GM12878 (cell line): ENCODE measurements around the gene HSPA12B. TPM values are rescaled to one million over a fixed set of nuclear protein-coding genes. Genes with fewer than 3 reads are reported as not detected.

Source experiments
- ATAC-seq: fragments of 200-7000 bp; cut with Tn5 transposase; 3 replicates; pipeline ENCODE4 v1.9.1; 2020; ENCODE audit warnings: mild to moderate bottlenecking, moderate library complexity
- BruUV-seq: library from RNA; stranded (reverse); fragments of 400-500 nt; replicated peaks from 2 replicates; lab custom pipeline; 2021; lab: Mats Ljungman, UMichigan
- CTCF ChIA-PET: fragments of 300-600 bp; sonication (Branson Sonifier 250); formaldehyde crosslinking; extraction: SDS; loops from one replicate; lab custom pipeline; 2021; ENCODE audit warnings: inconsistent platforms; lab: Yijun Ruan, JAX
- POLR2A ChIA-PET: fragments of 350-600 bp; formaldehyde crosslinking; extraction: SDS; loops from one replicate; lab custom pipeline; 2021; ENCODE audit warnings: inconsistent platforms; lab: Charles Lee
- RAD21 ChIA-PET: fragments of 300-600 bp; sonication (Branson Sonifier 250); formaldehyde crosslinking; loops from one replicate; lab custom pipeline; 2023; ENCODE audit warnings: antibody characterized with exemption; ENCODE audit not compliant: unreplicated experiment; lab: Charles Lee
- SMC1A ChIA-PET: fragments of 300-600 bp; sonication (Branson Sonifier 250); formaldehyde crosslinking; loops from one replicate; lab custom pipeline; 2023; ENCODE audit not compliant: unreplicated experiment, uncharacterized antibody; lab: Charles Lee
- DNase-seq: peaks from one replicate; pipeline ENCODE4 v3.0.0-alpha.2; 2011; ENCODE audit warnings: low read depth, low spot score
- FAIRE-seq: peaks from 3 replicates; lab custom pipeline; 2011; peaks lifted over from hg19 to GRCh38; lab: Jason Lieb, UNC
- H2AFZ ChIP-seq: 2 replicates; pipeline ENCODE4 v1.6.0; 2011; ENCODE audit warnings: low read depth, low read length, control low read depth; ENCODE audit not compliant: control insufficient read depth
- H3K27ac ChIP-seq: 2 replicates; pipeline ENCODE4 v1.5.1; 2011; ENCODE audit warnings: control low read depth; ENCODE audit not compliant: control insufficient read depth, insufficient read depth
- H3K27me3 ChIP-seq, 2 experiments: replicated peaks in 1 of 2; 2 replicates each; pipeline versions ENCODE4 v1.6.0 to v1.6.1; 2011; ENCODE audit warnings: low read length in 1 of 2; ENCODE audit not compliant: control insufficient read depth in 2 of 2, insufficient read depth in 2 of 2
- H3K36me3 ChIP-seq, 2 experiments: 2 replicates each; pipeline ENCODE4 v1.5.1; 2011; ENCODE audit warnings: low read length in 1 of 2; ENCODE audit not compliant: control insufficient read depth in 2 of 2, insufficient read depth in 2 of 2
- H3K4me1 ChIP-seq: 2 replicates; pipeline ENCODE4 v1.6.1; 2011; ENCODE audit warnings: mild to moderate bottlenecking, low read length, moderate library complexity, mixed read lengths; ENCODE audit not compliant: control insufficient read depth, insufficient read depth
- H3K4me2 ChIP-seq: 2 replicates; pipeline ENCODE4 v1.6.0; 2011; ENCODE audit warnings: control low read depth; ENCODE audit not compliant: control insufficient read depth, insufficient read depth
- H3K4me3 ChIP-seq: fragments of 200-600 bp; sonication (generic); 2 replicates; pipeline ENCODE4 v1.5.1; 2016
- H3K79me2 ChIP-seq: 2 replicates; pipeline ENCODE4 v1.6.0; 2011; ENCODE audit warnings: low read length; ENCODE audit not compliant: control insufficient read depth, insufficient read depth
- H3K9ac ChIP-seq: 2 replicates; pipeline ENCODE4 v1.8.0; 2011; ENCODE audit warnings: low read length, control low read depth, mixed read lengths; ENCODE audit not compliant: control insufficient read depth, insufficient read depth
- H3K9me3 ChIP-seq: replicated peaks from 3 replicates; pipeline ENCODE4 v1.5.1; 2011; ENCODE audit warnings: mild to moderate bottlenecking, low read length; ENCODE audit not compliant: control insufficient read depth, insufficient read depth
- H4K20me1 ChIP-seq: 2 replicates; pipeline ENCODE4 v1.6.0; 2011; ENCODE audit not compliant: control insufficient read depth, insufficient read depth
- ATF7 ChIP-seq: fragments of 450-650 bp; IDR thresholded peaks from 2 replicates; pipeline ENCODE4 v1.6.1; 2016; ENCODE audit warnings: low read depth, mild to moderate bottlenecking
- E2F4 ChIP-seq: IDR thresholded peaks from 2 replicates; pipeline ENCODE4 v1.6.1; 2012; ENCODE audit warnings: low read depth, low read length, improper control_type of control experiment
- EGR1 ChIP-seq, 2 experiments: IDR thresholded peaks; 1 replicate in 1 of 2; 2 replicates in 1 of 2; pipeline ENCODE4 v1.6.1; 2011 to 2012; ENCODE audit warnings: low read depth in 2 of 2, low read length in 2 of 2, borderline replicate concordance in 1 of 2, mild to moderate bottlenecking in 1 of 2, moderate library complexity in 1 of 2
- IRF3 ChIP-seq: fragments of 450-650 bp; IDR thresholded peaks from 2 replicates; pipeline ENCODE4 v1.6.1; 2014; ENCODE audit warnings: mild to moderate bottlenecking
- MTA3 ChIP-seq: IDR thresholded peaks from 2 replicates; pipeline ENCODE4 v1.6.1; 2012; ENCODE audit warnings: low read length, inconsistent platforms, borderline replicate concordance
- NFYA ChIP-seq: IDR thresholded peaks from 2 replicates; pipeline ENCODE4 v1.6.1; 2011; ENCODE audit warnings: low read depth, mild to moderate bottlenecking, low read length, improper control_type of control experiment, borderline replicate concordance
- POLR2A ChIP-seq: IDR thresholded peaks from 2 replicates; pipeline ENCODE4 v1.6.1; 2011; ENCODE audit warnings: low read depth, mild to moderate bottlenecking, low read length
- POLR2AphosphoS5 ChIP-seq: IDR thresholded peaks from 2 replicates; pipeline ENCODE4 v1.6.1; 2011; ENCODE audit warnings: mild to moderate bottlenecking, low read length, inconsistent platforms
- RAD21 ChIP-seq: IDR thresholded peaks from 2 replicates; pipeline ENCODE4 v1.6.1; 2011; ENCODE audit warnings: mild to moderate bottlenecking, low read depth, low read length, moderate library complexity; ENCODE audit not compliant: insufficient read depth
- RELA ChIP-seq: fragments of 450-650 bp; IDR thresholded peaks from 2 replicates; pipeline ENCODE4 v1.8.0; 2014; ENCODE audit warnings: borderline replicate concordance; ENCODE audit not compliant: partially characterized antibody
- STAT1 ChIP-seq: fragments of 450-650 bp; conservative IDR thresholded peaks from 2 replicates; pipeline ENCODE4 v1.6.1; 2014; ENCODE audit warnings: antibody characterized with exemption, mild to moderate bottlenecking
- TBL1XR1 ChIP-seq: IDR thresholded peaks from 2 replicates; pipeline ENCODE4 v1.6.1; 2012; ENCODE audit warnings: low read depth, low read length, improper control_type of control experiment
- ZNF592 ChIP-seq: fragments of 450-650 bp; IDR thresholded peaks from 2 replicates; pipeline ENCODE4 v1.6.1; 2017; ENCODE audit warnings: mild to moderate bottlenecking, moderate library complexity
- WGBS: methylation state at CpG from one replicate; pipeline ENCODE4 v1.1.6; 2016; ENCODE audit warnings: low lambda C conversion rate; ENCODE audit not compliant: insufficient replicate concordance, insufficient coverage; ENCODE audit errors: missing lambda C conversion rate; 5-methylcytosine and 5-hydroxymethylcytosine counted together
- in situ Hi-C: fragments of 300-500 bp; cut with MboI; formaldehyde crosslinking; loops from 9 replicates; pipeline ENCODE4 v1.14.3; 2018; ENCODE audit warnings: mixed read lengths
- intact Hi-C: fragments of 100-400 bp; cut with micrococcal nuclease; formaldehyde crosslinking; loops from one replicate; pipeline ENCODE4 v1.14.2; 2022; ENCODE audit not compliant: unreplicated experiment
- polyA plus RNA-seq, 11 experiments: library from polyadenylated mRNA; depleted of rRNA in 4 of 11; unstranded in 6 of 11; stranded (reverse) in 5 of 11; fragments of >200 nt; fragmentation: Nextera tagmentation in 4 of 11; fragmentation: Illumina TruSeq in 1 of 11; extraction: Ambion mirVana in 4 of 11; extraction: Trizol in 1 of 11; gene quantifications; 1 replicate in 1 of 11; 2 replicates in 10 of 11; pipeline versions ENCODE4 v1.2.1 to v1.2.3, GENCODE V29; 2011 to 2016; ENCODE audit warnings: inconsistent platforms in 2 of 11, missing spikeins in 2 of 11, low read depth in 1 of 11
- total RNA-seq, 4 experiments: library from RNA; depleted of rRNA in 3 of 4; stranded (reverse); fragments of >200 nt in 3 of 4; fragmentation: Illumina TruSeq in 1 of 4; extraction: Trizol in 1 of 4; gene quantifications; 2 replicates each; pipeline versions ENCODE4 v1.2.1 to v1.2.3, GENCODE V29; 2013 to 2021

HSPA12B gene
- total and polyA plus RNA-seq, 10 of the 15 experiments (the other 5 are each of a cell fraction or from before 2014, with no cell fraction given): 0.08 TPM; not detected in 9

- TF ChIP-seq IRF3 (no peak), RELA (peak; percentile 20), NFYA (no peak), ATF7 (no peak), EGR1 (IDR thresholded peaks at IDR 0.05; ENCODE audit: borderline replicate concordance in 1 of 2, low read depth in 2 of 2, low read length in 2 of 2) (0 out of 3 replicates have a peak, but pooled peaks of 1 of the 2 experiments have one; percentile 3), STAT1 (0 out of 2 replicates have a peak, but pooled peaks have one; percentile 3), POLR2AphosphoS5 (peak; percentile 10; the same call in 1 of the 2 replicates), RAD21 (peak; percentile 36; the same call in 1 of the 2 replicates)
Measured at GRCh38 chr20:3768342-3769130, 36.1 kb downstream of the HSPA12B start (continued).

GRCh38 chr20:3771552-3772058, 39.1 kb downstream of the HSPA12B start:
- no peak for TF ChIP-seq E2F4
- TF ChIP-seq POLR2A: no peak
- TF ChIP-seq TBL1XR1: no peak
- no peak for TF ChIP-seq MTA3
- TF ChIP-seq ZNF592: no peak
- no peaks in the 10 kb centered on the region for H3K36me3 ChIP-seq
- no peak overlapping the region for H3K4me3 ChIP-seq
- intact Hi-C loops: no loop called here
- no peak for DNase-seq
- H3K9ac ChIP-seq: no peak overlapping the region
- peaks cover 8% of the 10 kb centered on the region for H3K79me2 ChIP-seq
- ChIA-PET POLR2A (interaction anchor here (0.6 kb wide), 1 partner anchor 103 kb away, joined by 5 read pairs; no protein-coding TSS in a partner anchor), CTCF (interaction anchor here (1.0 to 1.4 kb wide), 2 partner anchors 18 to 49 kb away, joined by 3 read pairs; partner anchors contain the start of gene AP5S1), SMC1A (no interaction called here), RAD21 (interaction anchor here (0.7 kb wide), 1 partner anchor 569 kb away, joined by 3 read pairs; no protein-coding TSS in a partner anchor)
- no peak for ATAC-seq
- H3K9me3 ChIP-seq: no peaks in the 10 kb centered on the region; the same call in 2 of the 3 replicates
- H3K4me1 ChIP-seq: peaks cover 9% of the 10 kb centered on the region
- H2AFZ ChIP-seq: no peak overlapping the region
- 28% methylated on average over 6 of the region's 7 CpGs for WGBS
- in situ Hi-C loops: no loop called here
- H4K20me1 ChIP-seq: no peaks in the 10 kb centered on the region
- no peak overlapping the region for H3K4me2 ChIP-seq
- no peak overlapping the region for H3K27ac ChIP-seq
- FAIRE-seq: no peak
- no TSS peak for BruUV-seq
- H3K27me3 ChIP-seq: no peaks in the 10 kb centered on the region; a peak in 1 of 4 replicates
